Transverse colon (tissue), 4 donors: Measurements from ENCODE around the gene ARHGEF4. TPM values are rescaled to one million over a fixed set of nuclear protein-coding genes. Genes with fewer than 3 reads are reported as not detected.
"Not testable (repeated sequence)": the region's sequence is repeated elsewhere in the genome, so short reads cannot be mapped to it uniquely, and the experiment has no call there.

Experiments used
- DNase-seq: peaks from one replicate; pipeline ENCODE4 v3.0.0-alpha.2; 2019
- H3K27ac ChIP-seq, 4 donors: fragments of 200-600 bp; sonication (generic); 2 replicates each; pipeline ENCODE4 v1.5.1; 2016 to 2018; ENCODE audit warnings: inconsistent platforms in 4 of 4
- H3K27me3 ChIP-seq: fragments of 200-600 bp; sonication (generic); 2 replicates; pipeline ENCODE4 v1.5.1; 2017; ENCODE audit warnings: inconsistent platforms
- H3K36me3 ChIP-seq, 4 donors: fragments of 200-600 bp; sonication (generic); 2 replicates each; pipeline ENCODE4 v1.5.1; 2017 to 2019; ENCODE audit warnings: inconsistent platforms in 4 of 4
- H3K4me1 ChIP-seq, 4 donors: fragments of 200-600 bp; sonication (generic); 2 replicates each; pipeline ENCODE4 v1.5.1; 2017 to 2020; ENCODE audit warnings: inconsistent platforms in 4 of 4
- H3K4me3 ChIP-seq, 4 donors: fragments of 200-600 bp; sonication (generic); 1 replicate in 1 of 4; 2 replicates in 3 of 4; pipeline versions ENCODE4 v1.5.1 to v1.6.1; 2017 to 2019; ENCODE audit warnings: inconsistent platforms in 4 of 4
- H3K9me3 ChIP-seq, 2 donors: fragments of 200-600 bp; sonication (generic); 2 replicates each; pipeline ENCODE4 v1.5.1; 2017 to 2019; ENCODE audit warnings: inconsistent platforms in 2 of 2
- EP300 ChIP-seq: sonication (generic); formaldehyde crosslinking; IDR thresholded peaks from one replicate; pipeline ENCODE4 v1.6.1; 2017; ENCODE audit warnings: antibody characterized with exemption, low read depth
- POLR2A ChIP-seq: fragments of 450-650 bp; IDR thresholded peaks from one replicate; pipeline ENCODE4 v1.6.1; 2016; ENCODE audit warnings: antibody characterized with exemption, mild to moderate bottlenecking, moderate library complexity
- POLR2AphosphoS5 ChIP-seq, 3 donors: sonication (generic); formaldehyde crosslinking; IDR thresholded peaks; one replicate each; pipeline ENCODE4 v1.6.1; 2016; ENCODE audit warnings: antibody characterized with exemption in 3 of 3
- WGBS, 2 donors: methylation state at CpG; one replicate each; pipeline ENCODE4 v1.1.5; 2018; ENCODE audit warnings: low coverage in 1 of 2; 5-methylcytosine and 5-hydroxymethylcytosine counted together
- in situ Hi-C, 4 donors: fragments of 200-750 bp; cut with MboI; loops; one replicate each; pipeline versions ENCODE4 v1.15.0 to v1.15.1; 2017; ENCODE audit warnings: low sequenced_read_pairs in 3 of 4, low pct_ligation_motif_present in 1 of 4, low pct_unique_long_range_greater_than_20kb in 1 of 4
- intact Hi-C: fragments of 100-400 bp; cut with DNase I; formaldehyde crosslinking; loops from one replicate; pipeline ENCODE4 v1.15.1; 2023; ENCODE audit warnings: low total_unique reads
- total RNA-seq, 4 donors: library from RNA; depleted of rRNA; stranded (reverse); fragments of >200 nt; gene quantifications; one replicate each; pipeline ENCODE4 v1.1.0, GENCODE V29; 2016
- TF ChIP-seq, protein P1 (sequence below), 5 experiments: fragments of 200-600 bp in 3 of 5; fragments of 450-650 bp in 2 of 5; sonication (generic) in 3 of 5; IDR thresholded peaks; 1 replicate in 2 of 5; 2 replicates in 3 of 5; pipeline ENCODE4 v1.5.1; 2016 to 2017; ENCODE audit warnings: antibody characterized with exemption in 5 of 5, inconsistent platforms in 3 of 5, mild to moderate bottlenecking in 2 of 5, moderate library complexity in 1 of 5

Gene ARHGEF4
- total RNA-seq, 4 donors from 2014 or later = 1.2 to 16.8 (median 1.7) TPM

DNA sequence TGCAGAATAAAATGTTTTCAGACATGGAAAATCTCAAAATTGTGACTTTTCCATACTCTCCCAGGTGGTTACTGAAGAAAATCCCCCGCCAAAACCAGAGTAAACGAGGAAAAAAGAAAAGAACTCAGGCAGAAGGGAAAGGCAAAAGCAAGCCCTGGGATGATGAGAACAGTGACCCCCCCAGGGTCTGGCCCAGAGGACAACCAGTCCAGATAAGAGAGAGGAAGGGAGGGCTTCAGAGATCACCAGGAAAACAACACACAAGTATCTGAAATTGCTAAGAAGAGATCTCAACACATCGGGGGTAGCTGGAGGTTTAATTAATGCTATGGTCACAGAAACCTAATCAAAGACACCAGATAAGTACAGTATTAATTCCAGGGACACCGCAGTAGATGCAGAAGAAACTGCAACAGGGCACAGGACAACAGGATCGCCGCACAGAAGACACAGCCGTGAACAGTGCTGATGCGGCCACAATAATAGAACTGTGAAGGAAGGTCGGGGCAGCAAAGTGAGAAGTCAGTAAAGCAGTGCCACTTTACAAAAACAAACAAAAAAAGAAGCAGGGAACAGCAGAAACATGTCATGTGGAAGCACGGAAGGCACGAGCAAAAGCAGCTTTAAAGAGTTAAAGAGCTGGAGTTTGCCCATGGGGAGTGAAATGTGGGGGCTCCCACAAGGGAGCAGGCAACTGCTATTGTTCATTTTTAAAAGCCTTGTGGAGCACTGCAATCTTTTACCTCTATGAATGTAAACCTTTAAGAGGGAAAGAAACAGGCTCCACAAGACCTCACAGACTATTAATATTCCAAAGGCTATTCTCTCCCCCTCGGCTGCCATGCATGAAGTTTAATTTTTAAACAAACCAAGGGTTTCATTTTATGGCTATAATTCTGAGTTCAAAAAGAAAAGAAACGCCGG, 228.1 kb downstream of the ARHGEF4 start:
- no peak for TF ChIP-seq EP300
- TF ChIP-seq, protein P1, sequence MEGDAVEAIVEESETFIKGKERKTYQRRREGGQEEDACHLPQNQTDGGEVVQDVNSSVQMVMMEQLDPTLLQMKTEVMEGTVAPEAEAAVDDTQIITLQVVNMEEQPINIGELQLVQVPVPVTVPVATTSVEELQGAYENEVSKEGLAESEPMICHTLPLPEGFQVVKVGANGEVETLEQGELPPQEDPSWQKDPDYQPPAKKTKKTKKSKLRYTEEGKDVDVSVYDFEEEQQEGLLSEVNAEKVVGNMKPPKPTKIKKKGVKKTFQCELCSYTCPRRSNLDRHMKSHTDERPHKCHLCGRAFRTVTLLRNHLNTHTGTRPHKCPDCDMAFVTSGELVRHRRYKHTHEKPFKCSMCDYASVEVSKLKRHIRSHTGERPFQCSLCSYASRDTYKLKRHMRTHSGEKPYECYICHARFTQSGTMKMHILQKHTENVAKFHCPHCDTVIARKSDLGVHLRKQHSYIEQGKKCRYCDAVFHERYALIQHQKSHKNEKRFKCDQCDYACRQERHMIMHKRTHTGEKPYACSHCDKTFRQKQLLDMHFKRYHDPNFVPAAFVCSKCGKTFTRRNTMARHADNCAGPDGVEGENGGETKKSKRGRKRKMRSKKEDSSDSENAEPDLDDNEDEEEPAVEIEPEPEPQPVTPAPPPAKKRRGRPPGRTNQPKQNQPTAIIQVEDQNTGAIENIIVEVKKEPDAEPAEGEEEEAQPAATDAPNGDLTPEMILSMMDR (IDR thresholded peaks at IDR 0.05) = no peak
- no peak for TF ChIP-seq POLR2A
- no peak for TF ChIP-seq POLR2AphosphoS5 (IDR thresholded peaks at IDR 0.05)
- H3K27me3 ChIP-seq = no peaks in the 10 kb centered on the region
- H3K36me3 ChIP-seq = peaks cover 0 to 13% (median 3%) of the 10 kb centered on the region in 4 donors
- H3K9me3 ChIP-seq = no peaks in the 10 kb centered on the region
- peaks cover 0 to 15% (median 6%) of the 10 kb centered on the region in 4 donors for H3K4me1 ChIP-seq
- no peak overlapping the region for H3K4me3 ChIP-seq
- in situ Hi-C loops (no loop called here), intact Hi-C loops (no loop called here)
- no peak overlapping the region for H3K27ac ChIP-seq
- 68 to 84% methylated on average over 11 to 14 of the region's 14 CpGs for WGBS, 2 donors
- DNase-seq = no peak

DNA sequence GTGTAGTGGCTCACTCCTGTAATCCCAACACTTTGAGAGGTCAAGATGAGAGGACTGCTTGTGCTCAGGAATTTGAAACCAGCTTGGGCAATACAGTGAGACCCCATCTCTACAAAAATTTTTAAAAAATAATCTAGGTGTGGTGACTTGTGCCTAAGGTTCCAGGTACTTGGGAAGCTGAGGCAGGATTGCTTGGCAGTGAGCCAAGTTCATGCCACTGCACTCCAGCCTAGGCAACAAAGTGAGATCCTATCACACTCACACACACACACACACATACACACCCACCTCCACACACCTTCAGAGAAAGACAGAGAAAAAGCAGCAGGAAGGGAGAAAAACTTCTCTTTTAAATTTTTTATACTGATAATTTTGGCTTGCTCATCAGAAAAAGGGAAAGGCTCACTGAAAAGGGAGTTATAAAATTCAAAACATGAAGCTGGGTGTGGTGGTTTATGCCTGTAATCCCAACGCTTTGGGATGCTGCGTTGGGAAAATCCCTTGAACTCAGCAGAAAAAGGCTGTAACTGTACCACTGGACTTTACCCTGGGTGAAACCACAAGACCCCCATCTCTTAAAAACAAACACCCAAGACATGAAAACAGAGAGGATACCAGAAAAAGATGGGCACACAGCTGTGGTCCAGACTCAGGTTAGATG, 230.9 kb downstream of the ARHGEF4 start:
- H3K27me3 ChIP-seq = no peaks in the 10 kb centered on the region
- in situ Hi-C loops = no loop called here
- WGBS, 2 donors = 15 to 24% methylated on average over 2 of the region's 2 CpGs
- peaks cover 0 to 6% (median 0%) of the 10 kb centered on the region in 4 donors for H3K4me1 ChIP-seq
- intact Hi-C loops = no loop called here
- no peaks in the 10 kb centered on the region for H3K9me3 ChIP-seq
- TF ChIP-seq EP300 (no peak), POLR2A (no peak), POLR2AphosphoS5 (IDR thresholded peaks at IDR 0.05) (no peak)
- TF ChIP-seq, protein P1 (IDR thresholded peaks at IDR 0.05) = no peak
- no peak overlapping the region for H3K27ac ChIP-seq
- H3K36me3 ChIP-seq = peaks cover 0 to 32% (median 8%) of the 10 kb centered on the region in 4 donors
- H3K4me3 ChIP-seq = no peak overlapping the region
- no peak for DNase-seq

DNA sequence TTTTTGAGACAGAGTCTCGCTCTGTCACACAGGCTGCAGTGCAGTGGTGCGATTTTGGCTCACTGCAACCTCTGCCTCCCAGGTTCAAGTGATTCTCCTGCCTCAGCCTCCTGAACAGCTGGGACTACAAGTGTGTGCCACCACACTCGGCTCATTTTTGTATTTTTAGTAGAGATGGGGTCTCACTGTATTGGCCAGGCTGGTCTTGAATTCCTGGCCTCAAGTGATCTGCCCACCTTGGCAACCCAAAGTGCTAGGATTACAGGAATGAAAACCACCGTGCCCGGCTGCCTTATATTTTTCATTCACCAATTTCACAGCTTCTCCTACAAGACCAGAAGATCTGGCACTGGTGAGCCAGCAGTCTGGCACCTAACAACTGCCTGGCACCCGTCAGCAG, 231.5 kb downstream of the ARHGEF4 start:
- H3K36me3 ChIP-seq = peaks cover 0 to 35% (median 8%) of the 10 kb centered on the region in 4 donors
- H3K27me3 ChIP-seq, H3K4me3 ChIP-seq, H3K4me1 ChIP-seq, in situ Hi-C loops, H3K9me3 ChIP-seq, H3K27ac ChIP-seq, intact Hi-C loops, DNase-seq: not testable (repeated sequence)
- 93% methylated on average over 6 of the region's 6 CpGs; no CpG with 5 or more reads in 1 of the 2 donors for WGBS, 2 donors

DNA sequence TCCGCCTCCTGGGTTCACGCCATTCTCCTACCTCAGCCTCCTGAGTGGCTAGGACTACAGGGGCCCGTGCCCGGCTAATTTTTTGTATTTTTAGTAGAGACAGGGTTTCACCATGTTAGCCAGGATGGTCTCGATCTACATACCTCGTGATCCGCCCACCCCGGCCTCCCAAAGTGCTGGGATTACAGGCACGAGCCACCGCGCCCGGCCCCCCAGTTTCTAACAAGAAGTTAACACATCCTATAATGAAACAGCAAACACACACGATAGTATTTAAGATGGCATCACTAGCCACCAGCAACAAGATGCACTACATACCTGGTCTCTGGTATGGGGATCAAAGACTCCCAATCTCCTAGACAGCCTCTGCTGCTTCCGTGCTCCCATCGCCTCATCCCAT, 238.9 kb downstream of the ARHGEF4 start:
- H3K9me3 ChIP-seq, DNase-seq, H3K27ac ChIP-seq, H3K27me3 ChIP-seq, H3K4me3 ChIP-seq, intact Hi-C loops: not testable (repeated sequence)
- peaks cover 0 to 59% (median 20%) of the 10 kb centered on the region in 4 donors for H3K36me3 ChIP-seq
- in situ Hi-C loops = loop anchor here in 1 of 4 donors (25.0 kb wide), 1 partner anchor 738 kb away; the partner anchor contains the start of gene IMP4
- H3K4me1 ChIP-seq = peaks cover 0 to 22% (median 2%) of the 10 kb centered on the region in 4 donors
- WGBS, 2 donors = 92 to 93% methylated on average over 3 to 15 of the region's 15 CpGs

DNA sequence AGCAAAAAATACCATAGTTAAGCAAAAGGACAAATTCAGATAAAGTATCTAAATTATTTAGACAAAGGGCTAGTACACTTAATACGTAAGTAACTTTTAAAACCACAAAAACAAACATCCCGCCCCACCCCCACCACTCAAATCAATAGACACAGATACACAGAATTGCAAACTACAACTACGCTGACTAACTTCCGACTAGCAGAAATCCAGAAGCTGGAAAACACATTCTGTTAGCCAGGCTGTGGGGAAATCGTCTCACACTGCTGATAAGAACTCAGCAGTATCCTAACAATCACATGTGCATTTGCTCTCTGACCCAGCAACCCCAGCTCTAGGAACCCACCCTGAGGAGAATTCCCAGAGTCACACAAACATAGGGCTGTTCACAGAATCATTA, 240.0 kb downstream of the ARHGEF4 start:
- H3K9me3 ChIP-seq = no peaks in the 10 kb centered on the region
- peaks cover 0 to 22% (median 2%) of the 10 kb centered on the region in 4 donors for H3K4me1 ChIP-seq
- no peak overlapping the region for H3K4me3 ChIP-seq
- peaks cover 0 to 61% (median 19%) of the 10 kb centered on the region in 4 donors for H3K36me3 ChIP-seq
- H3K27me3 ChIP-seq = no peaks in the 10 kb centered on the region
- DNase-seq = no peak
- TF ChIP-seq EP300 (no peak), POLR2AphosphoS5 (IDR thresholded peaks at IDR 0.05) (no peak), POLR2A (no peak)
- TF ChIP-seq, protein P1 (IDR thresholded peaks at IDR 0.05) = no peak
- 78 to 80% methylated on average over 5 of the region's 5 CpGs for WGBS, 2 donors
- in situ Hi-C loops (loop anchor here in 1 of 4 donors (25.0 kb wide), 1 partner anchor 739 kb away; the partner anchor contains the start of gene IMP4), intact Hi-C loops (no loop called here)
- H3K27ac ChIP-seq = no peak overlapping the region
